ENCODE measurements around the gene SORCS2.

Gene SORCS2

DNA sequence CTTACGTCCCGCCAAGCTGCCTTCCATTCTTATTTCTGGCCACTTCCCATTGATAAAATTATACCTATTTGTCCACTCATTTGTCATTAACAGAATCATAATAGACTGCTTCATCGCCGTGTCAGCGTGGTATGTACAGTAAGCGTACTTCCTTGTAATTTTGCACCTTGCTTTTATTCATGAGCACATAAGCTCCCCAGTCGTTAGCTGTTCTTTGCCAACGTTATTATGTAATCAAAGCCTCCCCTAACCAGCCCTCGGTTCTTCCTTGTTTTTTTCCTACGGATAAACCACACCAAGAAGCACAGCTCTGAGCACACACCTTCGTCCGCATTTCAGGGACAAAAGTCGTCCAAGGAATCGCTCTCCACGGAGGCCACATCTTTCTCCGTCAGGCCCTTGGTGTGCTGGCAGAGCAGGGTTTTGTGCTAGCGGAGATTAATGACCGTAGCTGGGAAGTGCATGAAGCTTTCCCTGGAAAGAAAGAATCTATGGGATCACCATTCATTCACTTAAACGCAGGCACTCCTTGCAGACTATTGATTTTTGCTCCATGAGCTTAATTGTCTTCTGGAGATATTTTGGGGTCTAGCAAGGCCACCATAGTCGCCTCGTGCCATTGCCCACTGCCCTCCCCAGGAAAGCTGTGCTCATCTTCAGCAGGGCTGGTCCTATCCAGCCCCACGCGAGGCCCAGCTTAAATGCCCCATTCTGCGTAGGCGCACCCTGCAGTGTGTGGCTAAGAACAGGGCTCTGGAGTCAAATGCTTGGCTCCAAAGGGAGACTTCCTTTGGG is 443.3 kb downstream of the SORCS2 start:
- no peak for DNase-seq (ENCODE audit: low read depth in 2 of 2)

- DNase-seq (ENCODE audit: low read depth in 2 of 2): no peak
These were observed 443.8 kb downstream of the SORCS2 start for GRCh38 chr4:7636240-7636508.

- DNase-seq (ENCODE audit: low read depth in 2 of 2): no peak
These were observed 444.8 kb downstream of the SORCS2 start for GRCh38 chr4:7637139-7637538.

DNA sequence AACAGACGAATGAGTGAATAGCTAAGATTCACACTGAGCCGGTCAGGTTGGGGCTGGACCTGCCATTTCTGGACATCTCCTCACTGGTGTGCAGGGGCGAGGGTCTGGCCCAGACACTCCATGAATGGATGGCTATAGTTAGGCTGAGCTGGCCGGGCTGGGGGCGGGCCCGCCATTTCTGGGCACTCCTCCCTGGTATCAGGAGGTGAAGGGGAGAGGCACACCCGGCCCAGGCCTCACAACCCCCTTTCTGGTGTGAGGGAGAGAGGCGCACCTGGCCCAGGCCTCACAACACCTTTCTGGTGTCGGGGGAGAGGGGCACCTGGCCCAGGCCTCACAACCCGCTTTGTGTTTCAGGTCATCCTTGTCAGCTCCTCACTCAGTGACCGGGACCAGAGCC is 445.6 kb downstream of the SORCS2 start:
- DNase-seq (ENCODE audit: low read depth in 2 of 2): no peak

DNA sequence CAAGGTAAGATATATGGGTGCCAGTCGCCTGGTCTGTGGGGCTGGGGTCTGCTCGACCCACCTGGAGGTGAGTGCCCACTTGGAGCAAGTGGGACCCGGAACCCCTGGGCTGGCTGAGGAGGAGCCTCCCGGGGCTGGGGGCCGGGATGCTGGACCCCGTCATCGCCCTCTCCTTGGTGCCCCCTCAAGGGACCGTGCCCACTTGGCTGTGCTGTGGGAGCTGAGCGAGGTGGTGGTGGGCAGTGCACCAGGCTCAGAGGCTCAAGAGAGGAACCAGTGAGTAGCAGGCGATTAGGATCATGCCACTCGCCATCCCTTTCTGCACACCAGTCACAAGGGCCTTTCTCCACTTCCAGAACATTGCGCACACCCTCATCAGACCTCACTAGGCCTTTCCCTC is 446.2 kb downstream of the SORCS2 start:
- no peak for DNase-seq (ENCODE audit: low read depth in 2 of 2)

DNA sequence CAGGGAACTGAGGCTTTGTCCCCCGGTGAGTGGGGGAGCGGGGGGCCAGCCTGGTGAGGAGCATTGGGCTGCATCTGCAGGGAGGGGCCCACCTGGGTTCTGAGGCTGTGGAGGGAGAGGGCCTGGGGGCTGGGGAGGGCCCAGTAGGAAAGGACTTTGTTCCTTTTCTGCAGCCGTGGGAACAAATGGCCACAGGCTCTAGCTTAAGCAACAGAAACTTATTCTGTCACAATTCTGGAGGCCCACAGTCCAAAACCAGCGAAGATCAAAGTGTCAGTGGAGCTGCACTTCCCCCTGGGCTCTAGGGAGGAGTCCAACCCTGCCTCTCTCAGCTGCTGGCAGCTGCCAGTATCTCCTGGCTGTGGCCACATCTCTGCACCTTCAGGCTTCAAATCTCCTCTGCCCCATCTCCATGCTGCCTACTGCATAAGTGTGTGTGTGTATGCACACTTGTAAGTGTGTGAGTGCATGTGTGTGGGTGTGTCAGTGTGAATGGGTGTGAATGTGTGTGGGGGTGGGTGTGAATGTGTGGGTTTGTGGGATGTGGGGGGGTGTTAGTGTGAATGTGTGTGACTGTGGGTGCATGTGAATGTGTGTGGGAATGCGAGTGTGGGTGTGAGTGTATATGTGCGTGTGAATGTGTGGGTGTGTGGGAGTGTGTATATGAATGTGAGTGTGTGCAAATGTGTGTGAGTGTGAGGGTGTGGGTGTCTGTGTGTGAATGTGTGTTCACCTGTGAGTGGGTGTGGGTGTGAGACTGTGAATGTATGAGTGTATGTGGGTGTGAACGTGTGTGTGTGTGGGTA is 446.8 kb downstream of the SORCS2 start:
- no peak for DNase-seq (ENCODE audit: low read depth in 2 of 2)

GRCh38 chr4:7640136-7640535 is 447.8 kb downstream of the SORCS2 start:
- no peak for DNase-seq (ENCODE audit: low read depth in 2 of 2)

DNA sequence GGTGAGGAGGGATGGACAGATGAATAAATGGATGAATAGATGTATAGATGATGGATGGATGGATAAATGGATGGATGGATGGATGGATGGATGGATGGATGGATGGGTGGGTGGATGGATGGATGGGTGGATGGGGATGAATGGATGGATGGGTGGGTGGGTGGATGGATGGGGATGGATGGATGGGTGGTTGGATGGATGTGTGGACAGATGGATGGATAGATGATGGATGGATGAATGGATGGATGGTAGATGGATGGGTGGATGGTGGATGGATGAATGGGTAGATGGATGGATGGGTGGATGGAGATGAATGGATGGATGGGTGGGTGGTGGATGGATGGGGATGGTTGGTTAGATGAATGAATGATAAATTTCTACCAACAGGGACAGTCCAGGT is 449.4 kb downstream of the SORCS2 start:
- no peak for DNase-seq (ENCODE audit: low read depth in 2 of 2)

GRCh38 chr4:7642741-7643458 is 450.6 kb downstream of the SORCS2 start:
- no peak for DNase-seq (ENCODE audit: low read depth in 2 of 2)

- no peak for DNase-seq (ENCODE audit: low read depth in 2 of 2)
These were observed 452.8 kb downstream of the SORCS2 start for GRCh38 chr4:7645158-7645557.

DNA sequence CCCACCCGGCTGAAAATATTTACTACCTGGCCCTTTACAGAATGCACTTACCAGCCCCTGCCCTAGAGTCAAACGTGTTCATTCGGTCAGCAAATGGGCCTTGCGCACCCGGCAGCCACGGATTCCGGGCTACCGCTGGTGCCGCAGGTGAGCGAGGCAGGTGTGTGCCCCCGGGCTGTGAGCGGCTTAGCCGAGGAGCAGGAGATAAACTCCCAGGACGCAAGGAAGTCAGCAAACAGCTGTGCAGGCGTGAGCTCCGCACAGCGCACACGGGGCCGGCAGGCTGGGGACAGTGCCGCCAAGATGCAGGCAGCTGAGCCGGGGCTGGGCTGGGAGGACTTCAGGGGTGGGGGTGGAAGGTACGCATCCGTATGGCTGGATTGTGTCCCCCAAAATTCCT is 453.6 kb downstream of the SORCS2 start:
- no peak for DNase-seq (ENCODE audit: low read depth in 2 of 2)

GRCh38 chr4:7646384-7647061 is 454.2 kb downstream of the SORCS2 start:
- DNase-seq (ENCODE audit: low read depth in 2 of 2): no peak

GRCh38 chr4:7647186-7647585 is 454.8 kb downstream of the SORCS2 start:
- DNase-seq (ENCODE audit: low read depth in 2 of 2): no peak

DNA sequence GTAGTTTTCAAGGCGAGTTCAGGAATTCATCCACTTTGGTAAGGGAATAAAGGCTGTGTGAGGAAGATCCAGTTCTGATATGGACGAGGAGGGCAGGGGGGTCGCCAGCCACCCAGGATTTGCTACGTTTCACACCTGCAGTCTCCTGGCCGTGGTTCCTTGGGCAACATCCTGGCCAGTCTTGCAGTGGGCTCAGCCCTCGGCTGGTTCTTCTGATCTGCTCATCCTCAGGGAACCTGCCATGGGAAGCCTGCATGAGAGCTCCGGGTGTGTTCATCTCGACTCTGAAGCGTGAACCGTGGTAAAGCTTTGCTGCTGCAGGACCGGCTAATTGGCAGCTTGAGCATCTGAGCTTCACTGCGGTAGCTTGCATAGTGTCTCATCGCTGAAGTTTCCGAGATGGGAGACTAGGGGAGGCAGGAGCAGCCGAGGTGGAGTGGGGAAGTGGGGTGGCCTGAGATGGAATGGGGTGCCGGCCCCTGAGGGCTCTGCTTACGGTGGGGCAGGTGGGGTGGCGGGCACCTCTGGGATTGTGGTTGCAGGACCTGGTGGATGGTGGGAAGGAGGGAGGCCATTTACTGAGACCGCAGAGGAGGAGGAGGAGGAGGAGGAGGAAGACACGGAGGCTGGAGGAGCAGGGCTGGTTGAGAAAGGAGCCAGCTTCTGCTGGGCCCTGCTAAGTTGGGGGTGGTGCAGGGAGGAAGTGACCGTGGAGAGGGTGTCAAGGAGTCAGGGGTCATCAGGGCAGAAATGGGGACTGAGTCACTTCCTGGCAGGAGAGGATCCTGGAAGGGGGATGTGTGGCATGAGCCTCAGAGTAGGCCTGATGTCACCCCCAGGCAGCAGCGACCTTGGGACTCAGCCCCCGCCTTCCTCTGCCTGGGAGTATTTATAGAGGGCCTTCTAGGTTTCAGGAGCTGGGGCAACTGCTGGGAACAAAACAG is 455.5 kb downstream of the SORCS2 start:
- no peak for DNase-seq (ENCODE audit: low read depth in 2 of 2)

GRCh38 chr4:7648544-7649395 is 456.4 kb downstream of the SORCS2 start:
- no peak for DNase-seq (ENCODE audit: low read depth in 2 of 2)

DNA sequence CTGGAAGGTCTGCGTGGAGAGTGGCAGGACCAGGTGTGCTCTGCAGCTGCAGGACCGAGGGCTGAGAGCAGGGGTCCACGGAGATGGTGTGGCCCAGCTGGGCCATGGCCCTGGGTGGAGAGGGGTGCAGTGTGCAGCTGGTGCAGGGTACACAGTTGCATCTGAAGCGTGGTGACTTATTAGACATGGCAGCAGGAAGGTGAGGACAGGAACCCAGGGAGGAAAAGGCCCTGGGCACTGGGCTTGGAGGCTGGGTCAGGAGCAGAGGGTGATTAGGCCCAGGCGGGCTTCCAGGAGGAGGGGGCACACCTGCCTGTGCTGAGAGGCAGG is 457.0 kb downstream of the SORCS2 start:
- no peak for DNase-seq (ENCODE audit: low read depth in 2 of 2)

- peak; percentile 23 to 42 for DNase-seq (ENCODE audit: low read depth in 2 of 2)
These were observed 457.6 kb downstream of the SORCS2 start for GRCh38 chr4:7649741-7650531.

GRCh38 chr4:7650606-7651385 is 458.5 kb downstream of the SORCS2 start:
- no peak for DNase-seq (ENCODE audit: low read depth in 2 of 2)

DNA sequence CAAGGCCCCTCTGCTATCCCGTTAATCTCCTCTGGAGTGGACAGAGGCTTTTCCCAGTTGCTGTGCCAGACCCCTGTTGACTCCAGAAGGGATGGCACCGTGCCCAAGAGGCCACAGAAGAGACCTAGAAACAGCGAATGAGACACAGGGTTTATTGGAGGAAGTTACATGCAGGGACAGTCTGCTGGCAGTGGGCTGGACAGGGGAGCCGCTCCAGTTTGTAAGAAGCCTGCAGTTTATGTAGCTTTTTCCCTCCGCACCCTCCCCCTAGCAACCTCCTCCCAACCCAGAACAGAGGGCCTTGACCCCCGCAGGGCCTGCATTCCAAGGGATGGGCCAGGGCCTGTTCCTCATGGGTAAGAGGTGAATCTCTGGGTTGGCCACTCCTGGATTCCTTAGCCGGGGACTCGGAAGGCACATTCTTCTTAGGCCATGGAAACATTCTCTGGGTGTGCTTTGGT is 459.2 kb downstream of the SORCS2 start:
- no peak for DNase-seq (ENCODE audit: low read depth in 2 of 2)

Data from stimulated activated CD8-positive, alpha-beta memory T cell treated with anti-CD3 and anti-CD28 coated beads, Interleukin-2, amount 100 ng/mL, for 48 hours (primary cell).